CD4-positive, alpha-beta T cell treated with Interferon gamma for 1 hour (primary cell): ENCODE data around the gene TRIO.

Experiments used
- DNase-seq: peaks from one replicate; pipeline ENCODE4 v3.0.0-alpha.2; 2020

TRIO gene

GRCh38 chr5:14503017-14503680 is 360.0 kb downstream of the TRIO start:
- DNase-seq: no peak

- DNase-seq: no peak
Measured at GRCh38 chr5:14503681-14504331, 360.7 kb downstream of the TRIO start.

GRCh38 chr5:14504332-14504727 is 361.2 kb downstream of the TRIO start:
- no peak for DNase-seq

GRCh38 chr5:14504816-14505215 is 361.7 kb downstream of the TRIO start:
- no peak for DNase-seq

GRCh38 chr5:14505310-14506139 is 362.4 kb downstream of the TRIO start:
- no peak for DNase-seq

- DNase-seq: no peak
Measured at GRCh38 chr5:14506140-14506538, 363.0 kb downstream of the TRIO start.

- no peak for DNase-seq
Measured at GRCh38 chr5:14506661-14507060, 363.5 kb downstream of the TRIO start.

GRCh38 chr5:14507156-14507941 is 364.2 kb downstream of the TRIO start:
- no peak for DNase-seq

GRCh38 chr5:14508046-14508445 is 364.9 kb downstream of the TRIO start:
- DNase-seq: no peak

GRCh38 chr5:14509556-14509955 is 366.4 kb downstream of the TRIO start:
- DNase-seq: no peak

- no peak for DNase-seq
Measured at GRCh38 chr5:14510156-14510734, 367.1 kb downstream of the TRIO start.

- DNase-seq: no peak
Measured at GRCh38 chr5:14510880-14511279, 367.7 kb downstream of the TRIO start.

GRCh38 chr5:14512574-14512973 is 369.4 kb downstream of the TRIO start:
- no peak for DNase-seq

GRCh38 chr5:14513266-14513665 is 370.1 kb downstream of the TRIO start:
- DNase-seq: no peak

- no peak for DNase-seq
Measured at GRCh38 chr5:14516901-14517300, 373.8 kb downstream of the TRIO start.

GRCh38 chr5:14518638-14519037 is 375.5 kb downstream of the TRIO start:
- DNase-seq: no peak

GRCh38 chr5:14521748-14522147 is 378.6 kb downstream of the TRIO start:
- no peak for DNase-seq

- DNase-seq: no peak
Measured at GRCh38 chr5:14522721-14523120, 379.6 kb downstream of the TRIO start.

- DNase-seq: no peak
Measured at GRCh38 chr5:14523243-14524034, 380.3 kb downstream of the TRIO start.

GRCh38 chr5:14525397-14525796 is 382.3 kb downstream of the TRIO start:
- DNase-seq: no peak

GRCh38 chr5:14526493-14526892 is 383.4 kb downstream of the TRIO start:
- no peak for DNase-seq

- DNase-seq: no peak
Measured at GRCh38 chr5:14528115-14528514, 385.0 kb downstream of the TRIO start.
